C4-2B (cell line): ENCODE measurements around the gene SPATA18.
A peak's percentile ranks its signal among the peaks of the same experiment; 100 is the strongest.

ENCODE experiments used
- CTCF ChIP-seq: fragments of 450-650 bp; conservative IDR thresholded peaks from 2 replicates; pipeline ENCODE4 v1.5.1; 2017; ENCODE audit warnings: mild to moderate bottlenecking
- ZFX ChIP-seq: fragments of 450-650 bp; IDR thresholded peaks from 2 replicates; pipeline ENCODE4 v1.6.1; 2017

- TF ChIP-seq CTCF = peak; percentile 18
- no peak for TF ChIP-seq ZFX
These were observed 56.6 kb downstream of the SPATA18 start for GRCh38 chr4:52107745-52108144.
